Measurements from ENCODE around the gene GNAZ. TPM values are rescaled to one million over a fixed set of nuclear protein-coding genes. Genes with fewer than 3 reads are reported as not detected.
A peak's percentile ranks its signal among the peaks of the same experiment; 100 is the strongest.
"Not testable (repeated sequence)": the region's sequence is repeated elsewhere in the genome, so short reads cannot be mapped to it uniquely, and the experiment has no call there.

The GNAZ gene
- 0.47 and 0.94 TPM in 2 replicates for total RNA-seq (2014; rRNA removed; shearing (Covaris generic))

DNA sequence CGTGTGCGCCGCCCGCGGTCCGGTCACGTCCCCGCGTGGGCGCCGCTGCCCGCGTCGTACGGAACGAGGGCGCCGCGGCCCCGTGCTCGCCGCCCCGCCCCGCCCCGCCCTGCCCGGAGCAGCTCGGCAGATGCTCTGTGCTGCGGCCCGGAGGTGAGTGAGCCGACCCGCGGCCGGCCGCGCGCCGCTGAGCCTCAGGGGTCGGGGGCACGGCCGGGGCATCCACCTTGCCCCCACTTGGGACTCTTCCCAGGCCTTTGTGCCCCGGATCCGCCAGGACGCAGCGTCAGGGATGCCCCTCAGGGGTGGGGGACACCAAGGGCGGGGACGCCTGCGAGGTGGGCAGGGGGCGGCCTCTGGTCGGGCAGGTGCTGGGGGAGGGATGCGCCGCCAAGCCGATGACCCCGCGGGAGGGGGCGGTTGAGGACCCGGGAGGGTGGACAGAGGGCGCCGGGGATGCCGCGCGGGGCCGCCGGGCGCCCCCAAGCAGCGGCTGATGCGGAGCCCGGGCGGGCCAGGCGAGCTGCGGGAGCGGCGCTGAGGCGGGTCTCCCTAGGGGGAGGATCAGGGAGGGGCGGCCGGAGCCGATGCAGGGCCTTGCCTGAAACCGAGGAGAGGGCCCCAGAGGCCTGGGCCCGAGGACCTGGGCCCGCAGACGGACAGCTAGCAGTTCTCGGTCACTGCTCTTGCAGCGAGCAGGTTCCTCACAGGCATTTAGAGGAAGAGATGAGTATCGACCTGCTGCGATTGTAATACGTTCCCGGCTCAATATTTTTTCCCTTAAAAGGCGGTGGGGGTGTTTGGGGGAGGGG, at the start of gene GNAZ:
Gene GNAZ, plus strand, starts transcription at position 102 of the 812 bp plus-strand sequence. CDS start 25,177 bp downstream, outside the sequence.
- no peak for DNase-seq (ENCODE audit: low read depth)

DNA sequence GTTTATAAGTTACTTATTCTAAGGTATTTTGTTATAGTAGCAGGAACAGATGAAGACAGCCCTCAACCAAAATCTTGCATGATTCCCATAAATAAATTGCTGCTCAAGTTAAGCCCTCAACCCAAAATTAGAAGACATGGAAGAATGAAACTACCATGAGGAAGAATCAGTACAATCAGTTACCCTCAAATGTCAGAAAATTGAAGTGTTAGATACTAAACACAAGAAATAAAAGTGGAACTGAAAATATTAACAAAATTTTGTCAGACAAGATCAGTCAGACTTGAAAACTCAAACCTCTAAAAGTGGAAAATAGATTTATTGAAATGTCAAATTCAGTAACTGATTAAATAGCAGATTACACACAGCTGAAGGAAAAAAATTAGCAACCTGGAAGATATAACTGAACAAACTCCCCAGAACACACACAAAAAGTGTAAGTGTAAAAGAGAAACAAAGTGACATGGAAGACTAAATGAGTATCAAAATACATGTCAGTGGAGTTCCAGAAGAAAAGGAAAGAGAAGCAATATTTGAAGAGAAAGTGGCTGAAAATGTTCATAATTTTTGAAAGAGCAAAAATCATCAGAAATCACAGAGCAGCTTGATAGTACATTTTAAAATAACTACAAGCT, 49.5 kb upstream of the GNAZ start:
- no peak for DNase-seq (ENCODE audit: low read depth)

DNA sequence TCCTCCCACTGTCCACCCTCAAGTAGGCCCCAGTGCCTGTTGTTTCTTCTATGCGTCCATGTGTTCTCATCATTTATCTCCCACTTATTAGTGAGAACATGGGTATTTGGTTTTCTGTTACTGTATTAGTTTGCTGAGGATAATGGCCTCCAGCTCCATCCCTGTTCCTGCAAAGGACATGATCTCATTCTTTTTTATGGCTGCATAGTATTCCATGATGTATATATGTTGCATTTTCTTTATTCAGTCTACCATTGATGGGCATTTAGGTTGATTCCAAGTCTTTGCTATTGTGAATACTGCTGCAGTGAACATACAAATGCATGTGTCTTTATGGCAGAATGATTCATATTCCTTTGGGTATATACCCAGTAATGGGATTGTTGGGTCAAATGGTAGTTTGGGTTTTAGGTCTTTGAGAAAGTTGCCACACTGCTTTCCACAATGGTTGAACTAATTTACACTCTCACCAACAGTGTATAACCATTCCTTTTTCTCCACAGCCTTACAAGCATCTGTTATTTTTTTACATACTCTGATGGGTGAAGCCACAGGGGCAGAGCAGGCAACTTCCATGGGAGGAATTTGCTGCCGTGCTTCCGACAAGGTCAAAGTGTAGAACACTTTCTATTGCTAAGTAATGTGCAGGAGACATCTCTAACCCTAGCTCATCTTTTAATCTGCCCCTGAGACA, 48.5 kb upstream of the GNAZ start:
- not testable (repeated sequence) for DNase-seq (ENCODE audit: low read depth)

DNA sequence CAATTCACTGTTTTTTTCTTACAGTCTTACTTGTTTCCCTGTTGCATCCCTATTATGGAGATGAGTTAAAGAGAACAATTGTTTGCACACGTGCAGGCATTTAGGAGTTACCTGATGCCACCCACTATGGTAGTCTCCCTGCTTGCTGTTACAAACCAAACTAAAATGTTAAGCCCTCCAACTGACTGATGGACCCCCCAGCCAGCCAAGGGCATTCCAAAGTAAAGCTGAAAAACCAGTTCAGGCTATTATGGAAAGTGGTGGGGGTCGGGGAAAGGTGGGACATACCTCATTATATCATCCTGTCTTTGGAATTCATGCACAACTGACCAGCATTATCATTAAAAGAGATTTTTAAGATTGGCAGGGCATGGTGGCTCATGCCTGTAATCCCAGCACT, 47.0 kb upstream of the GNAZ start:
- no peak for DNase-seq (ENCODE audit: low read depth)

DNA sequence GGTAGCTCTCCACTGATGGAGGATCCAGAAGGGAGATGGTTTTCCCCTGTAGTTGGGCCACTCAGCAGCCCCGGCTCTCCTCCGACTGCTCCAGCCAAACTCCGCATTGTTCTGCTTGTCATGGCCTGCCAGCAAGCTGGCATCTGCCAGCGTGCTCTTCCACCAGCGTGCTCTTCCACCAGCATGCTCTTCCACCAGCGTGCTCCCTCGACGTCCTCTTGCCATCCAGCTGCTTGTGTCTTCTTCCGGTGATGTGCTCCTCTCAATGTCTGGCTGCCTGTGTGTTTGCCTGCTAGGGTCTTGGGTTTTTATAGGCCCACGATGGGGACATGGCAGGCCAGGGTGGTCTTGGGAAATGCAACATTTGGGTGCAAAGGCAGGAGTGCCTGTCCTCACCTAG, 43.5 kb upstream of the GNAZ start:
- no peak for DNase-seq (ENCODE audit: low read depth)

DNA sequence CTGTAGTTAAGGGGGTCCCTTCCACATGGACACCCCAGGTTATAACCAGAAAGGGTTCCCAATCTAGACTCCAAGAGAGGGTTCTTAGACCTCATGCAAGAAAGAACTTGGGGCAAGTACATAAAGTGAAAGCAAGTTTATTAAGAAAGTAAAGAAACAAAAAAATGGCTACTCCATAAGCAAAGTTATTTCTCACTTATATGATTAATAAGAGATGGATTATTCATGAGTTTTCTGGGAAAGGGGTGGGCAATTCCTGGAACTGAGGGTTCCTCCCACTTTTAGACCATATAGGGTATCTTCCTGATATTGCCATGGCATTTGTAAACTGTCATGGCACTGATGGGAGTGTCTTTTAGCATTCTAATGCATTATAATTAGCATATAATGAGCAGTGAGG, 42.5 kb upstream of the GNAZ start:
- not testable (repeated sequence) for DNase-seq (ENCODE audit: low read depth)

DNA sequence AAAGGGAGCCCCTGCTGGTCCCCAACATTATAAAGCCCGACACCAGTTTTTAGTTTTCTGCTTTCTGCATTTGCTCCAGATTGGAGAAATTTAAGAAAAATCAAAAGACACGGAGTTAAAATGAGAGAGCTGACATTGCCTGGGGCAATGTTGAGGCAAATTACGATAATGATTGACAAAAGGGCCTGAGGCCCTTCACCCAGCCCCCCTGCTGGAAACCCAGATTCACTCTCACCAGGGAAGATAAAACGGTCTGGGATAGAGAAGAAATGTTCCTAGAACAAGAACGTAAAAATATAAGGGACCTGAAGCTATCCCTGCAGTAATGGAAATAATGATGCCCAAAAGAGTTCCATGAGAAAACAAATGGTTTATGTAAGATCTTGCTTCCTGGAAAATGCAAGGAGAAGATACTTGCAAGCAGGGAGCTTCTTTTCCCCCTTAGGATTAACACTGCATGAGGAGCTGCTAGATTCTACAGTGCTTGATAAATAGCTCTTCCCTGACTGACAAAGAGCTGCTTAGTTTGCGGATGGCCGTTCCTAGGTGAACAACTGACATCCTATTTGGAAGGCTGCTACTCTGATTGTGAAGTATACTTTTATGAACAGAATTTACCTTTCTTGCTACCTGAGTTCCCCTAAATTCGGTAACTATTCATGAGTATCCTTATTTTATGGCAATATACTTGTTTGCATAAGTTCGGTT, 40.6 kb upstream of the GNAZ start:
- no peak for DNase-seq (ENCODE audit: low read depth)

DNA sequence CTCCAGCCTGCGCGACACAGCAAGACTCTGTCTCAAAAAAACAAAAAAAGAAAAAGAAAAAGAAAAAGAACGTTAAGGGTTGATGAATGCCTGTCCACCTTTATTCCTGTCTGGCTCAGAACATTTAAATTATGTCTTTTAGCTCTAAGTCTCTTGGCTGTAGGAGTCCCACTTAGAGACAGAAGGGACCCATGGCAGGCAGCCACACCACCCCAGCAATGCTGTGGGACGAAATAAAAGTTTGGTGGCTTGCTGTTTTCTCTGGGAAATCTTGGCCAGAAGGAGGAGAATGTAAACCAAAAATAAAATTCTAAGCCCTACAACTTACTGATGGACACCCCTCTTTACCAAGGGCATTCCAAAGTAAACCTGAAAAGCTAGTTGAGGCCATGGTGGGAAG, 38.9 kb upstream of the GNAZ start:
- DNase-seq (ENCODE audit: low read depth) = no peak

DNA sequence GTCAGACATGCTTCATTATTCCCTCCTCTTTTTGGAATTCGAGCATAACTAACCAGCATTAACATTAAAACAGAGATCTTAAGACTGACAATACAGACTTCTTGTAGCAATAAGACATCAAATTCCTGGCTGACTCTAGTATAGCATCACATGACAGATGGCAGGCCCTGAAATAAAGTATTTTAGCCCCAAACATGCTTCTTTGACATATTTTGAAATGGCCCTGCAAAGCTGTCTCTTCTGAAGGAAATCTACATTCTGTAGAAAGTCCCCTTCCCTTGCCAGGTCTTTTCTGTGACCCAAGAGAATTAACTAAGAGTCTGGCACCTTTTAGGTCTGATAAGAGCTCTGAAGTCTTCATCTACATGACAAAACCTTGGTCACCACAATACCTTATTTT, 38.5 kb upstream of the GNAZ start:
- no peak for DNase-seq (ENCODE audit: low read depth)

DNA sequence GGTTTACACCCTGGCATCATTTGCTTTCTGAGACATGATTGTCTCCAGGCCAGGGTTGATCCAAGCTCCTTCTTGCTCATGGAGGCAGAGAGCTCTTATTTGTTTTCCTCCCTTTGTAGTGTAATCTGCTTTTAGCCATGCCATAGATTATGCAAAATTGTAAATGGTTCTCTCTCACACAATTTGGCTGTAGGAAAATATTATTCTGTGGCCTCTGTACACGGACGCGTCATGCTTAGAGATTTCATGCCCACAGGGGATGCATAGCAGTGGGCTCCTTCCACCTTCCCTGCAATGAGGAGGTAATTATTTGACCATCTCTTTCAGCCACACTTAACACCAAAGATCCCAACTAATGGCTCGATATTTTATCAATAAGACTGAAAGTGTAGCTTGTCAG, 37.7 kb upstream of the GNAZ start:
- DNase-seq (ENCODE audit: low read depth) = no peak

DNA sequence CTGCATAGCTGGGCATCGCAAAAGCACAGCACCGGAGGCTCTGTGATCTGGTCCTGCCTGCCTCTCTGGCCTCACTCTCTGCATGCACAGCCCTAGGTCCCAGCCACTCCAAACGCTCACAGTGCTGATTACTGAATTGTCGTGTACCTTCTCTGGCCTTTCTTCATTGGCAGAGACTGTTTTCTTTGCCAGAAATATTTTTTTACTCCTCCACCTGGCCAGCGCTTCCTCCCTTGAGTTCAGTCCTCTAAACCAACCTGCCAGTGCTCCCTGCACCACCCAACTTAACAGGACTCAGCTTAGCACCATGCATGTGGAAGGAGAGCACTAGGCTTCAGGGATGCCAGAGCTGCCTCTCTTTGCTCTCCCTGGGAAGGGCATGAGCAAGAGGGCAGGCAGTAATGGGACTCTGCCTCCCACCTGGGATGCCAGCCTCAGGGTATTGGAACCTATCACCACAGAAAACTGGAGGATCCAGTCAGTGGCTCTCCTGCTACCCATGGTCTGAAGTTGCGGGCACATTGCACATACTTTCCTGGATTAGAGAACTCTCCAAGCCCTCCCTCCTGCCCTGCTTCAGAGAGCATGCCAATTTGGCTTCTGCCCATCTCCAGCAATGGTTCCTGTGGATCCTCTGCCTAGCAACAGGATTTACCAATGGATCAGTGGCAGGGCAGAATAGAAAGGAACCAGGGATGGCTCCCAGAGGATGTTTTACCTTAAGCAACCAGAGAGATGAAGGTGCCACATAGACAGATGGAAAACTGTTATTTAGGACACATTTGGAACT, 37.0 kb upstream of the GNAZ start:
- no peak for DNase-seq (ENCODE audit: low read depth)

DNA sequence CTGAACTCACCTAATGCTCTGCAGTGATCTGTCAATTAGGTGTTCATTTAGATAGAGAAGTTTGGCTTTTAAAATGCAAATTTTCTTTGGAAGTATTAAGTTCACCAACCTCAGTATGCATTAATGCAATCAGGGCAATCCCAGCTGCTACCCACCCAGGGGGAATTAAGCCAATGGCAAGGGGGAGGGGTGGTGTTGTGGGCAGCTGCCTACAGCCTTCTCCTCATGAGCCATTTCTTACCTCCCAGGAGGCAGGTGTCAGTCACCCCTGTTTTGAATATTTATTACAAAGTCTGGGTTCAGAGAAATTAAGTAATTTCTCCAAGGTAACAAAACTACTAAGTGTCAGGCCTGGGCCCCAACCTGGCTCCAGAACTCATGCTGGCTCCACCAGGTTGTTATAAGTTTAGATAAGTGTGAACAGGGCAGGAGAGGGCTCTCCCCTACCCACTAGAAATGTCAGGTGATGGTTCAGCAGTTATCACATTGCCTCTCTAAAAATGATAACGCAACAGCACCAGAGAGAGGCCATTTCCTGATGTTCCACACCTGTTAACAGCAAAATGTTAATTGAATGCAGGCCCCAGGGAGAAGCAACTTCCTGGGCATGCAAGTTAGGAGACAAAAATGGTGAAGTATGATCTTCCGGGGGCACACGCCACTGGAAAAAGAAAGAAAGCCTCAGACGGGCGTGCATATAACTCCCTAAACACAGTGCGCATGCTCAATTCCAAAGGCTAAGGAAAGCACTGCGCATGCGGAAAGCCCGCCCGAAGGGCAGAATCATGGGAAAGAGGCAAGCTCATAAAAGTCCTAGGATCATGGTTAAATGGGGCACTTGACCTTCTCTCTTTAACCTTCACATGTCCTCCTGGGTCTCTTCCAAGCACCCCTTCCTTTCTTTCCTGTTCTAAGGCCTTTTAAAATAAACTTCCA, 35.4 kb upstream of the GNAZ start:
- no peak for DNase-seq (ENCODE audit: low read depth)

DNA sequence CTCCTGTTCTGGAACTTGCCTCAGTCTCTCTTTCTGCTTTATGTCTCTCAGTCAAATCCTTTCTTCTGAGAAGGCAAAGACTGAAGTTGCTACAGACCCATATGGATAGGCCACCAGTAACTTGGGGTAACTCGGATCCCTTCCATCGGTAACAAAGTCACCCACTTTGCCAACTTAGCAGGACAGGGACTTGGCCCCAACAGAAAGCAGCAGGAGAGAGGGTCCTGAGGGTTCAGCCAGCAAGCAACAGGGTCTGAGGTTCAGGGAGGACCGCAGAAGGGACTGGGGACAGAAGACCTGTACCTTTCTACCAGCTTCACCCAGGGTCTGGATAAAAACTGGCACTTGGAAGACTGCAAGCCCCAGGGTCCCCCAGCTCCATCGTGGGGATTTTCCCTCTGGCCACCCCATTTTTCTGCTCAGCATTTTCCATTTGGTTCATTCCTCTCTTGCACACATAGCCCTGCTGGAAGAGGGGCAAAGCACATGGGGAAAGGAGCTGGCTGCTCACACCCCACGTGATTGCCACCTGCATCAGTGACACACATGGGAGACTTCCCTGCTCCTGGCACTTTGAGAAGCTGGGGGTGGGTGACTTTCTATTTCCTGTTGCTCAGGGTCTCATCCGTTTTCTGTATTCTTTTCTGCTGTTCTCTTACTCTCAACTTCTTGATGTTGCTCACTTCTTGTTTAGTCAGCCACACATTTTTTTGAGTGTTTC, 34.6 kb upstream of the GNAZ start:
- DNase-seq (ENCODE audit: low read depth) = no peak

DNA sequence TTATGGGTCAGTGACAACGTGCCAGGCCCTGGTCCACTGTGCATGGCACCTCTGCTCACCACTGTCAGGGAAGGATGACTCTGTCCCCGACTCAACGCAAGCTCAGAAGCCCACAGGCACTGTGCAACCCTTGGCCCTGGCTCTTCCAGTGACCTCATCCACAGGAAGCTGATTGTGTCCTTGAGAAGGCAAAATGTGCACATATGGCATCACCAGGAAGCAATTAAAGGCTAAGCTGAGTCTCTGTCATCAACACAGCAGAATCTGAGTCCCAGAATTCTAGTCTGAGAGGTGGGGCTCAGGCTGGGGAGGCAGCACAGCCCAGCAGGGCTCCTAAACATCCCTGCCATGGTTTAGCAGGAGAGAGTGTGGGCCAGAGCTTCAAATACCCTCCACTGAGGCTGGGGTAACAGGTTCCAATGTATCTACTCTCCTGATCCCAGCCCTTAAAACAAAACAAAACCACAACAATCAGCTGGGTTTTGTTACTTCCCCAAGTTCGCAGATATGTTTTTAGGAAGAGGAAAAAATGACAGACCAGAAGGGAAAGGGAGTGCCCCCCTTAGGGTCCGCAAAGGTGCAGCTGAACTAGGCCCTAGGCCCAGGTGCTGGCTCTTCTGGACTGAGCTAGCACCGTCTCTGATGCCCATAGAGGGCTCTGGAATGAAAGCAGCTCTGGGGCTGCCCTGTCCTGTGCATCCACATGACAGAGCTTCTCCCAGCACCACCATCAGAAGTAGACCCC, 33.5 kb upstream of the GNAZ start:
- DNase-seq (ENCODE audit: low read depth) = peak; percentile 49

DNA sequence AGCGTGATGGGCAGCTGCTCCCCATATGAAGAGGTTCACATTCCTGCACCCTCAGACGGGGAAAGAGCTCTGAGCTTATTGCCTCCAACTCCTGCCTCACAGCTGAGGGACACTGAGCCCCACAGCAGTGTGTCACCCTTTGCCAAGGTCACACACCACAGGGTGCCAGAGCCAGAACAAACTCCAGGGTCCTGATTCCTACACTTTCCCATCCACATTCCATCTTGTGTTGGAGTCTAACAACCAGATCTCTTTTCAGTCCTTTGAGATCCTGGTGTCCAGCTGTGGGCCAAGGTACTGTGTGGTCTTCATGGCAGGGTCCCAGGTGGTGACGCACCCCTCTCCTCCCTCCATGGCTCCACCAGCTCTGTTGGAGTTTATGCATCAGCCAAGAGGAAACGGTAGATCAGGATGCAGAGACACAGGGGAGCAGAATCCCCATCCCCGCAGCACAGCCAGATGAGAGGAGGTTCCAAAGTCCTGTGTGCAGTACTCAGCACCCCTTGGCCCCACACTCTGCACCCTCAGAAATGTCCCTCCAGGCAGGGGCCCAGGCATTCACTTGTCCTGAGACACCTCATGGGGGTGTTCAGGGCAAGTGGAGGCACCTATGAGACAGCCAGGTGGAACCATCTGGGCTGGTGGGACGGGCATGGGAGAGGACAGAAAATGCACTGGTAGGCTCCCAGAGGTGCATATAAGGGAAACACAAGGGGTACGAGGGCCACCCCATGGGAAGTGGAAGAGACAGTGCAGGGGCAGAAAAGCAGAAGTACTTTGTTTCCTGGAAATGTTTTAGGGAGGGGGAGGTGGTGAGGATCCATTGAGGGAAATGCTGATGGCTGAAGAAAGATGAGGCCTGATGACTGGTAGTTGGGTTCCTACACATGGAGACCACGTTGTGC, 32.6 kb upstream of the GNAZ start:
- no peak for DNase-seq (ENCODE audit: low read depth)

DNA sequence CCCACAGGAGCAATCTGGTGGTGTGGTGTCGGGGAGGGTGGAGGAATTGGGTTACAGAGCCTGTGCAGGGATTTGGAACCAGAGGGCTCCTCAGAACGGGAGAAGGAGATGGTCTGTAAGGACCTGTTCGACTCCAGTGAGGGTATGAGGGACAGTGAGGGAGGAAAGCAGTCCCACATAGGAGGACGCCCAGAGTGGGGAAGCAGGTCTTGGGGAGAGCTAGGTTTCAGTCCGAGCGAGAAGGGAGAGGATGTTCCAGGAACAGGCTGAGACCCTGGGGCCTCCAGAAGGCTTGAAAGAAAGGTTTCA, 32.0 kb upstream of the GNAZ start:
- no peak for DNase-seq (ENCODE audit: low read depth)

DNA sequence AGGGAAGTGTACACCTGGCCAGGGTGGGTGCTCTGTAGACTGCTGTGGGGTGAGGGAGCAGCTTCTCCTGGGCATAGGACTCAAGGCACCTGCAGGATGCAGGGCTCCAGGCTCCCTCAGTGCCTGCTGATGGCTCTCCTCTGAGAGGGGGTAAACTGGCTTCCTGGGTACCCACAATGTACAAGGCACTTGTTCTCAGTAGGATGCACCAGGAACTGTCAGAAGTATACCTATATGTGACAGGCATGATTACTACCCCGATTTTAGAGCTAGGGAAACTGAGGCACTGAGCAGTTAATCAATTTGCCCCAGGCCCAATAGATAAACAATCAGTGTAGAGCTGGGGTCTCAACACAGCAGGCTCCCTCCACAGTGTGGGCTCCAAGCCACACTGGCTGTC, 31.4 kb upstream of the GNAZ start:
- no peak for DNase-seq (ENCODE audit: low read depth)

DNA sequence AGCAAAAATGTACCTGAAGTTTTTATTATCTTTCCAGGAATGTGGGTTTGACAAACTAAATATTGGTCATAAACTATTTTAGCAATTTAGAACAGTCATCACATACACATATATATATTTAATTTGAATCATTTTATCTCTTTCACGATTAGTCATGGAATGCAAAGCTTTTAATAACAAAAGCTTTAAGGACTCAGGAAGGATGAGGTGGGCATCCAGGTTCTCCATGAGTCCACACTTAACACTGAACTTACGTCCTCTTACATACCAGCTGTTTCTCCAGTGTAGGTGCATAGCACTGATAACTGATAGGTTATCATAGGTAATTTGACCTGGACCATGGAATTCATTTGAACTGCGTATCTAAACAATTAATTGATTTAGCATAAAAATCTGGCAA, 28.1 kb upstream of the GNAZ start:
- no peak for DNase-seq (ENCODE audit: low read depth)

Data from M059J (cell line).